GM21825 (cell line): ENCODE data around the gene CSDE1.
A peak's percentile ranks its signal among the peaks of the same experiment; 100 is the strongest.

Experiments used
- ATAC-seq: cut with Tn5 transposase; IDR thresholded peaks from one replicate; pipeline ENCODE4 v1.9.1; 2021; ENCODE audit warnings: mild to moderate bottlenecking, moderate library complexity; ENCODE audit not compliant: unreplicated experiment

CSDE1 gene

GRCh38 chr1:114703242-114703641 lies 54.5 kb downstream of the CSDE1 start:
- no peak for ATAC-seq

- ATAC-seq, result no peak
Observed at GRCh38 chr1:114702737-114703136, 55.0 kb downstream of the CSDE1 start.

DNA sequence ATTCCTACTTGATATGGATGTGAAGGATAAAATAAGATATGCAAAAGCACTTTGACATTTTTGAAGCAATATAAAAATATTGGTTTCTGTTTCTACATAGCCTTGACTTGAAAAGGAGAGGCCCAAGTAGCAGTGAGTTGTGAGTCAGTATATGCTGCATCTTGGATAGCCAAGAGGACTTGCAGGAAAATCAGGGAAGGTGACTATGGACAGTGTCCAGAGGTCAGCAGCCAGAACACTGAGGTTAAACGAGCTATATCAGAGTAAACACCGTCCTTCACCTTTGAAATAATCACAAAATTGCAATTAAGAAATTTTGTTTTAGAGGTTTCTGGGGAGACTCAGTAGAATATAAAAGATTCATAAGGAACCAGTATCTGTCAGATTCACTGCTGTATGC lies 55.9 kb downstream of the CSDE1 start:
- ATAC-seq, result no peak

GRCh38 chr1:114700036-114700600 lies 57.7 kb downstream of the CSDE1 start:
- ATAC-seq, result no peak

- ATAC-seq, result no peak
Observed at GRCh38 chr1:114696810-114697209, 61.0 kb downstream of the CSDE1 start.

GRCh38 chr1:114695430-114696058 lies 62.2 kb downstream of the CSDE1 start, which contains the start of gene AMPD1:
Gene AMPD1, minus strand, starts transcription at chr1:114695546. Its CDS starts 75 bp downstream, at chr1:114695471.
- ATAC-seq, result no peak

DNA sequence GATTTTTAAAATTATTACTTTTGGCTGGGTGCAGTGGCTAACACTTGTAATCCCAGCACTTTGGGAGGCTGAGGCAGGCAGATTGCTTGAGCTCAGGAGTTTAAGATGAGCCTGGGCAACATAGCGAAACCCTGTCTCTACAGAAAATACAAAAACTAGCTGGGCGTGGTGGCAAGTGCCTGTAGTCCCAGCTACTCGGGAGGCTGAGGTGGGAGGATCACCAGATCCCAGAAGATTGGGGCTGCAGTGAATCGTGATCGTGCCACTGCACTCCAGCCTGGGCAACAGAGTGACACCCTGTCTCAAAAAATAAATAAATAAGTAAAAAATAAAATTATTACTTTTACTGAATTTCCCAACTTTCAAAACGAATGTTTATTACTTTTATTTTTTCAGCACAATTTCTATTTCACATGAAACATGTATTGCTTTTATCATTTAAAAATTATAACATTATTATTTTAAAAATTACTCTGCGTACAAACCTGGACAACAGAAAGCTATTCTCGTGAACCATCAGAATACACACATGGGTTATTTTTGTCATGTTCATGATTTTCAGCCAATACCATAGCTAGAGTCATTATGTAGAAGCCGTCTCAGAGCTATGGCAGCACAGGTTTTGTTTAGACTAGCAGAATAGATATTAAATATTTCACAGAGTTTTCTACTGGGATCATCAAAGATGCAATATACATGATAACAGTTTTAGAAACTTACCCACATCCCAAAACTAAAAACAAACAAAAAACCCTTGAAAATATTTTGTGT lies 63.1 kb downstream of the CSDE1 start:
- ATAC-seq, result no peak

GRCh38 chr1:114692947-114693346 lies 64.8 kb downstream of the CSDE1 start:
- ATAC-seq, result no peak

DNA sequence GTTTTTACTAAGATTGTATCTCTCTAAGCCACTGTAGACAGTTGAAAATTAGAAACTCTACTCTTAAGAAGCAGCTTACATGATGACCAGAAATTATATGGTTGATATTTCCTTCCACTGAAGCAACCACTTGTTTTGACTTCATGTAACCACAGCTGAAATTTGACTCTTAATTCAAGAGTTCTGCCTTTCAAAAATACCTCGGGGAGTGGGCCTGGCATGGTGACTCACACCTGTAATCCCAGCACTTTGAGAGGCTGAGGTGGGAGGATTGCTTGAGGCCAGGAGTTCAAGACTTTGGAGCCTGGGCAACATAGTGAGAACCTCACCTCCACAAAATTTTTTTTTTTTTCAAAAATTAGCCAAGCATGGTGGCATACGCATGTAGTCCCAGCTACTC lies 66.7 kb downstream of the CSDE1 start:
- ATAC-seq, result no peak

GRCh38 chr1:114690148-114690547 lies 67.6 kb downstream of the CSDE1 start:
- ATAC-seq, result no peak

DNA sequence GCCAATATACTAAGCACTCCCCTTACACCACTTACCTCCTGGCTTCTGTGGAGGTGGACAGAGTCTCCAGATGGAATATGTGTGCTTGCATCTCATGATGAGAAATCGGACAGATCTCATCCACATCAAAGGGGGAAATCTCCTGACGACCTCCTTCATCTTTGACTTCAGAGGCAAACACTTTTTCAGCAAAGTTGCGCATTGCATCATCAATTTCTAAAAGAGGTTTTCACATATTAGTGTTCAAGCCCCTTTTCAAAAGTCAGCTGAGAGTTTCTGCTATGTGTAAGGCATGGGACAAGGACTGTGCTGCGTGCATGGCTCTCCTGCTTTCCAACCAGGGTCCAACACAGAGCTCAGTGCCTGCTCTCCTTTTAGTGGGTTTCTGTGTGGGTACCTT lies 69.3 kb downstream of the CSDE1 start:
- ATAC-seq, result no peak

DNA sequence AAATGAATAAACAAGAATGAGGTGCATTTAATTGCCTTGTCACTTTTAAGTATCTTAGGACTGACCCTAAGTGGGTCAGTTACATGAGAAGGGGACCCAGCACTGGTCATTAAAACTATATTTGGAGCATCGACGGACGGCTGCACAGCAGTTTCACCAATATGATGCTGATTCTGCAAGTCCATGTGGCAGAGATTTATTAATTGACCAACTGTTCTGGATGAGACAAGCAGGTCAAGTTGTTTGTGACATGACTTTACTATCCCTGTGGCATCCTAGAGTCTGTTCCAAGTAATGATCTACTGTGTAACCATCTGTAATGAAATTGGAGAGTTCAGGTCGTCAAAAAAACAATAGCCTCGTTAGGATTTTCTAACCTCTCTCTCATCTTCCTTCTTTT lies 71.9 kb downstream of the CSDE1 start:
- ATAC-seq, result no peak

GRCh38 chr1:114677691-114678090 lies 80.1 kb downstream of the CSDE1 start:
- no peak for ATAC-seq

DNA sequence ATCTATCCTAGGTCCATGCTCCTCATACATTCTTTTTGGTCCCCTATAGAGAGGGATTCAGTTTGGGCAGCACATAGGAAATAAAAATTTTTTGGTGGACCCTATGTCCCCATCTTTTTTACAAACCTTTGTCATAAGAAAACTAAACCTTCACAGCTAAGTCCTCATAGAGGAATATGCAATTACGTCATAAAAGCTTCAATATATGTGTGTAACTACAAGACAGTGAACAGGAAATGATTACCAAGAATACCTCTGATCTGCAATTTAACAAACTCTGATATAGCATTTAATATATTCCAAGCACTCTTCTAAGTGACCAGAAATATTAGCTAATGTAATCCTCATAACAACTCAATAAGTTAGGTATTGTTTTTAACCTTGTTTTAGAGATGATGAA lies 81.7 kb downstream of the CSDE1 start:
- no peak for ATAC-seq

DNA sequence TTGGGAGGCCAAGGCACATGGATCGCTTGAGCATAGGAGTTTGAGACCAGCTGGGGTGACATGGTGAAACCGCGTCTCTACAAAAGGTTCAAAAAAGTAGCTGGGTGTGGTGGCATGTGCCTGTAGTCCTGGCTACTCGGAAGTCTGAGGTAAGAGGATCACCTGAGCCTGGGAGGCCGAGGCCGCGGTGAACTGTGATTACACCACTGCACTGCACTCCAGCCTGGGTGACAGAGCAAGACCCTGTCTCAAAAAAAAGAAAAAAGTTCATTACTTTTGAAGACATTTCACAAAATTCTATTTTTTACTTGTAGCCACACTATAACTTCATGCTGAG lies 85.9 kb downstream of the CSDE1 start:
- ATAC-seq, result no peak

DNA sequence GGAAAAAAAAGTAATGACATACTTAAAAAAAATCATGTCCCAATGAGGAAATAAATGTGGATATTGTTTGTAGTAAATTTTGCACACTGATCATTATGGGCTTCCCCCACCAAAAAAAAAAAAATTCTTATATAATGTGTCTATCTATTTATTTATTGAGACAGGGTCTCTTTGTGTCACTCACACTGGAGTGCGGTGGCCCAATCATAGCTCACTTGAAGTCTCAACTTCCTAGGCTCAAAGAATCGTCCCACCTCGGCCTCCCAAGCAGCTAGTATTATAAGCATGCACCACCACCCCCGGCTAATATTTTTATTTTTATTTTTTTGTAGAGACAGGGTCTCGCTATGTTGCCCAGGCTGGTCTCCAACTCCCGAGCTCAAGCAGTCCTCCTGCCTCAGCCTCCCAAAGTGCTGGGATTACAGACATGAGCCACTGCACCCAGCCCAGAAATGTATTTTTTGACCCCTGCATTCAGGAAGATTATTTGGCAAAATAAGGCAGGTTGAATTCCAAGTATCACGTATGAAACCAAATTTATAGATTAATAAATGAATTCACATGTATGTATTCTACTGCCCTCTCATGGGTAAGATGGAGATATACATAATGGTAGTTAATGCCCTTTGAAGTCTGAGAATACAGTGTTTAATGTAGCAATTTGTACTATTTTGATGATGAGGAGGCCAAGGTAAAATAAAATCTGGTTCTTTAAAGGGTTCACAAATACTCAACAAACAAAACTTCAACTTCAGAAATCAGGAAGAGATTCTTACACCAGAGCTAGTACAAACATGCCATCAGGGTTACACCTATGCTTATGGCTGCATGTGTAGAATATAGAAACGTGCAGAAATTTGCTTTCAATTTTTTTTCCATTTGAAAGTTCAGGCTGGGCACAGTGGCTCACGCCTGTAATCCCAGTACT lies 86.5 kb downstream of the CSDE1 start:
- ATAC-seq, result no peak

- peak; percentile 97 for ATAC-seq
Observed at GRCh38 chr1:114670083-114671010, 87.4 kb downstream of the CSDE1 start.

DNA sequence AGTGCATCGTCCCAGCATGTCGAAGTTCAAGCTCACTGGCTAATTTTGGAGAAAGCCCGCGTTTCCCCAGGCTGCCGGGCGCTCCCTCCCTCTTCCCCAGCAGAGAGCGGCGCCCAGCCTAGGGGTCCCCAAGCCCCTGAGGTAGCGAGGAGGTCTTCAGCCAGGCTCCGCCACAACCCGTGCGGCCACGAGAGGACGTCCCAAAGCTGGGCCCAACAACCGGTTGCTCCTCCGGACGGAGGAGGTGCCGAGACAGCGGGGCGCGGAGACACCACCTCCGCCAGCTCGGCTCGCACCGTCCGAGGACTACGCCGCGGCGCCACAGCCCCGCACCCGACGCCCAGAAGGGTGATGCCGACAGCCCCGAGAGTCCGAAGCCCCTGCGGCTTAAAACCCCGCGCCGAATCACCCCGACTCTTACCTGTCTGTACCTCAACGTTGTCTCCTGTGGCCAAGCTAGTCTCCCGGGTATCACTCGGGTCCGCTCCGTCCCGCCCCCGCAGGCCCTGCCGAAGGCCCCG lies 88.2 kb downstream of the CSDE1 start, which contains the start of gene DENND2C:
TSS of gene DENND2C (minus strand) at position 488 of the 521 bp plus-strand sequence. CDS start 44,065 bp downstream, outside the sequence.
- peak; percentile 62 for ATAC-seq

GRCh38 chr1:114668784-114669561 lies 88.8 kb downstream of the CSDE1 start:
- no peak for ATAC-seq
